NCI-H82 treated with DMSO at 0.1 percent for 48 hours (cell line): ENCODE data around the gene OSBPL8.

Source experiments
- DNase-seq: peaks from one replicate; lab custom pipeline; 2025; ENCODE audit not compliant: unreplicated experiment; lab: John Stamatoyannopoulos, UW

Gene OSBPL8

DNA sequence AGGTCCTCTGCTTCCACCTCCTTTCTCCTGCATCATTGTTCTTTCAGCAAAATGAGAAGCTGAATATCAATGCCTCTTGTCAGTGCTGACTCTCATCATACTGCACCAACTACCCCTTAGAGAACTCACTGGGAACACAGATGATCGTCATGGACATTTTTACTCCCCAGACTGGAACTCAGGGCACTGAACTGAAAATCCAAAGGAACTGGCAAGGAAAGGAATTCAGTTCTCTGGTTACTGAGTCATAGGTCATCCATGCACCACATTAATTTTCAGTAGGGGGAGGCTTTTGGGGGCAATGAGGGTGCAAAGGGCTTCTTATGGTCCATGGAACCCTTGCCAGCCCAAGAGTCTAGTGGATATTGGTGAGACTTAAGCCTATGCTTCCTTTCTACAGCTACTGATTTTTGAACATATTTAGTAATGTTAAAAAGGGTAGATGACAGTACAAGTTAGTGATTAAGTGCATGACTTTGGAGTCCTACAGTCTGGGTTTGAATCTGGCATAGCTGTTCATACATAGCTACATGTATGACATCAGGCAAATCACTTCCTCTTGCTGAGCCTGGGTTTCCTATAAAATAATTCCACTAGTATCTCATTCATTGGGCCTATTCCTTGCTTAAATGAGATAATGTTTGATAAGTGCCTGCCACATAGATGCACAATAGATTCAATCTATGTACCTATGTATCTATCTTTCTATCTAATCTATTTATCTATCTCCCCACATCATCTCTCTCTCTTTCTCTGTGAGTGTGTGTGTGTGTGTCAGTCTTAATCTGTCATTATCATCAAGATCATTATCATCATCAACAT is 240.6 kb downstream of the OSBPL8 start:
- no peak for DNase-seq

- DNase-seq = no peak
Measured at GRCh38 chr12:76317976-76318375, 241.6 kb downstream of the OSBPL8 start.

- DNase-seq = no peak
Measured at GRCh38 chr12:76316468-76316867, 243.1 kb downstream of the OSBPL8 start.

DNA sequence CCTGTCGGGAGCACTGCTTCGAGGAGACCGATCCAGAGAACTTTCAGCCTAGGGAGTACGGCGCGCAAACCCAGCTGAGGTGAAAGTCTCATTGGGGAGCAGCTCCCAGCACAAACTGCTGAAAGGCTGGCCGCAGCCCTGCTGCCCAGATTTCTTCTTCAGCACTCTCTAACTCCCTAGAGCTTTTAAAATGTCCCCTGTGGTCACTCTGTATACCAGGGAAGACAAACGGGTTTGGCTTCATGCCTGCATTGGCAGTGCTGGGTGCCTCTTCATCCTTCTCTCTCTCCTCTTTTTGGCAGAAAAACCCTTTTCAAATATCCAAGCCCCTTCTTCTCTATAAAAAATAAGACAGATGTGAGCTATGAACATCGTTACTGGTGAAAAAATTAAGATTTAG is 246.3 kb downstream of the OSBPL8 start:
- DNase-seq = no peak

GRCh38 chr12:76312315-76312714 is 247.3 kb downstream of the OSBPL8 start:
- no peak for DNase-seq

DNA sequence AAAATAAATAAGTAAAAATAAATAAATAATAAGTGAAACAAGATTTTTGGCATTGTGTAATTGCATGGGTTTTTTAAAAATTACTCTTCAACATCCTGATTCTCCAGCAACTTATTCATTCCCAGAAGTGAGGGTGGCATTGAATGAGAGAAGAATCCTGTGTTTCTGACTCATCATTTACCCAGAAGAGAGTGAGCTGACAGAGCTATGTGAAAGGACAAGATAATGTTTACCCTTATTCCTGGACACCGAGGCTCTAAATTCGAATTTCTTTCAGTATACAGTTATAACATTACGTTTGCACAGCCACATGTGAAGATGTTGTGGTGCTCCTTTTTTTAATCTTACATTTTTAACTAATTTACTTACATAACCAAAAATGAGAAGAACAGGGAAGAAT is 247.8 kb downstream of the OSBPL8 start:
- no peak for DNase-seq

DNA sequence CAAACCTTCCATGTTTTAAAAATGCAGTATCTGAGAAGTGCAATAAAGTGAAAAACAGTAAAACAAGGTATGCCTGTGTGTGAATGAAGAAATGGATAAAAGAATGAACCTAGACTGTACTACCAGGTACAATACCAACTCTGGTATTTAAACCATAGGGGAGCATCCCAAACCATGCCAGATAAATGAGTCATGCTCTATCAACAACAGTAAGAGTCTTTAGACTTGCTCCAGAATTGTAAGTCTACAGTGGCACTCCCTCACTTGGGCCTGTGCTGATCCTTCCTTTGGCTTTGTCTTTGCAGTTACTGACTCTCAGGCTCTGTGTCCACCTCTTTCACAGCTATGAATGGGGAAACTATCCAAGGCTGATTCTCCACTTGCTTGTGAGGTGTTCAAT is 249.5 kb downstream of the OSBPL8 start:
- DNase-seq = no peak

DNA sequence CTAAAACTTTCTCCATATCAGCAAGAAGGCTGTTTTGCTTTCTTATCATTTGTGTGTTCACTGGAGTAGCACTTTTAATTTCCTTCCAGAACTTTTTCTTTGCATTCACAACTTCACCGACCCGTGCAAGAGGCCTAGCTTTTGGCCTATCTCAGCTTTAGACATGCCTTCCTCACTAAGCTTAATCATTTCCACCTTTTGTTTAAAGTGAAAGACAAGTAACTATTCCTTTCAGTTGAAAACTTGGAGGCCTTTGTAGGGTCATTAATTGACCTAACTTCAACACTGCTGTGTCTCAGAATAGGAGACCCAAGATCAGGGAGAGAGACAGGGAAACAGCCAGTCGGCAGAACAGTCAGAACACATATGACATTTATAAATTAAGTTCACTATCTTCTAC is 250.7 kb downstream of the OSBPL8 start:
- no peak for DNase-seq

DNA sequence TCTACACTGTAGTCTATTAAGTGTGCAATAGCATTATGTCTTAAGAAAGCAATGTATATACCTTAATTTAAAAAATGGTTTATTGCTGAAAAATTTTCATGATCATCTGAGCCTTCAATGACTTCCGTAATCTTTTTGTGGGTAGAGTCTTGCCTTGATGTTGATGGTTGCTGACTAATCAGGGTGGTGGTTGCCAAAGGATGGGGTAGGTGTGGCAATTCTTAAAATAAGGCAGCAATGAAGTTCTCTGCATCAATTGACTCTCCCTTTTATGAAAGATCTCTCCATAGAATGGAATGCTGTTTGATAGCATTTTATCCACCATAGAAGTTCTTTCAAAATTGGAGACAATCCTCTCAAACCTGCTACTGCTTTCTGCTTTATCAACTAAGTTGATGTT is 252.5 kb downstream of the OSBPL8 start:
- no peak for DNase-seq

- DNase-seq = no peak
Measured at GRCh38 chr12:76303989-76304460, 255.5 kb downstream of the OSBPL8 start.

DNA sequence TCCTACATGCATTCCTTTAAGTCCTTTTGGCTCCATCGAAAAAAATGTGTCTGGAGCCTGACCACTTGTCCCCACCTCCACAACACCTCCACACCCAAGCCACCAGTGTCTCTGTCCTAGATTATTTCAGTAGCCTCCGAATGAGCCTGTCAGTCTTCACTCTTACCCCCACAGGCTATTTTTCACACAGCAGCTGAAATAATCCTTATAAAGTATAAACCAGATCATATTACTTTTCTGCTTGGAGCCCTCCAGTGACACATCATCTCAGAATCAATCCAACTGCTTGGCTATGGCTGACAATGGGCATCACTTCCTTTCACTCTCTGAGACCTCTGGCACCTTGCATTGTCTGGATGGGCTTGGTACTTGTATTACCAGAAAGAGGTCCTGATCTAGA is 256.2 kb downstream of the OSBPL8 start:
- DNase-seq = no peak
